HG02798 (cell line): ENCODE data around the gene LILRA6.
"Not testable (repeated sequence)": the region's sequence is repeated elsewhere in the genome, so short reads cannot be mapped to it uniquely, and the experiment has no call there.

Source experiments
- ATAC-seq: cut with Tn5 transposase; IDR thresholded peaks from one replicate; pipeline ENCODE4 v1.9.1; 2021; ENCODE audit warnings: mild to moderate bottlenecking; ENCODE audit not compliant: unreplicated experiment, poor library complexity

LILRA6 gene

GRCh38 chr19:54239491-54240371 is 2.9 kb downstream of the LILRA6 start:
- ATAC-seq, result not testable (repeated sequence)

- ATAC-seq, result no peak
Measured at GRCh38 chr19:54233941-54234340, 8.6 kb downstream of the LILRA6 start.

- ATAC-seq, result peak; percentile 54
Measured at GRCh38 chr19:54231077-54231931, 11.3 kb downstream of the LILRA6 start.

- ATAC-seq, result no peak
Measured at GRCh38 chr19:54230031-54230430, 12.6 kb downstream of the LILRA6 start.

- no peak for ATAC-seq
Measured at GRCh38 chr19:54229146-54229545, 13.4 kb downstream of the LILRA6 start.

GRCh38 chr19:54224619-54225018 is 18.0 kb downstream of the LILRA6 start:
- not testable (repeated sequence) for ATAC-seq

GRCh38 chr19:54223937-54224281 is 18.7 kb downstream of the LILRA6 start:
- not testable (repeated sequence) for ATAC-seq

- not testable (repeated sequence) for ATAC-seq
Measured at GRCh38 chr19:54223277-54223936, 19.2 kb downstream of the LILRA6 start.

- not testable (repeated sequence) for ATAC-seq
Measured at GRCh38 chr19:54222474-54223276, 19.9 kb downstream of the LILRA6 start, which contains the start of gene LILRB3. TSS of gene LILRB3 (minus strand) at chr19:54223007. CDS start at chr19:54222976, 31 bp downstream.

- ATAC-seq, result not testable (repeated sequence)
Measured at GRCh38 chr19:54221947-54222346, 20.6 kb downstream of the LILRA6 start.

- not testable (repeated sequence) for ATAC-seq
Measured at GRCh38 chr19:54219702-54220101, 22.9 kb downstream of the LILRA6 start.

GRCh38 chr19:54218960-54219661 is 23.5 kb downstream of the LILRA6 start:
- ATAC-seq, result no peak

GRCh38 chr19:54218259-54218658 is 24.3 kb downstream of the LILRA6 start:
- ATAC-seq, result no peak

- ATAC-seq, result not testable (repeated sequence)
Measured at GRCh38 chr19:54217517-54218247, 24.9 kb downstream of the LILRA6 start.

- ATAC-seq, result no peak
Measured at GRCh38 chr19:54216869-54217268, 25.7 kb downstream of the LILRA6 start.

- ATAC-seq, result not testable (repeated sequence)
Measured at GRCh38 chr19:54214734-54215133, 27.9 kb downstream of the LILRA6 start.

GRCh38 chr19:54214217-54214616 is 28.4 kb downstream of the LILRA6 start:
- not testable (repeated sequence) for ATAC-seq

GRCh38 chr19:54211235-54211634 is 31.4 kb downstream of the LILRA6 start:
- ATAC-seq, result no peak
